GM19025 (cell line): Measurements from ENCODE around the gene ZSWIM6.

Experiments used
- ATAC-seq: cut with Tn5 transposase; IDR thresholded peaks from one replicate; pipeline ENCODE4 v1.9.1; 2021; ENCODE audit warnings: mild to moderate bottlenecking, low read depth, moderate library complexity; ENCODE audit not compliant: unreplicated experiment

Gene ZSWIM6

GRCh38 chr5:61468483-61468865, 136.4 kb downstream of the ZSWIM6 start:
- ATAC-seq: no peak

GRCh38 chr5:61471352-61471751, 139.3 kb downstream of the ZSWIM6 start:
- ATAC-seq: no peak

DNA sequence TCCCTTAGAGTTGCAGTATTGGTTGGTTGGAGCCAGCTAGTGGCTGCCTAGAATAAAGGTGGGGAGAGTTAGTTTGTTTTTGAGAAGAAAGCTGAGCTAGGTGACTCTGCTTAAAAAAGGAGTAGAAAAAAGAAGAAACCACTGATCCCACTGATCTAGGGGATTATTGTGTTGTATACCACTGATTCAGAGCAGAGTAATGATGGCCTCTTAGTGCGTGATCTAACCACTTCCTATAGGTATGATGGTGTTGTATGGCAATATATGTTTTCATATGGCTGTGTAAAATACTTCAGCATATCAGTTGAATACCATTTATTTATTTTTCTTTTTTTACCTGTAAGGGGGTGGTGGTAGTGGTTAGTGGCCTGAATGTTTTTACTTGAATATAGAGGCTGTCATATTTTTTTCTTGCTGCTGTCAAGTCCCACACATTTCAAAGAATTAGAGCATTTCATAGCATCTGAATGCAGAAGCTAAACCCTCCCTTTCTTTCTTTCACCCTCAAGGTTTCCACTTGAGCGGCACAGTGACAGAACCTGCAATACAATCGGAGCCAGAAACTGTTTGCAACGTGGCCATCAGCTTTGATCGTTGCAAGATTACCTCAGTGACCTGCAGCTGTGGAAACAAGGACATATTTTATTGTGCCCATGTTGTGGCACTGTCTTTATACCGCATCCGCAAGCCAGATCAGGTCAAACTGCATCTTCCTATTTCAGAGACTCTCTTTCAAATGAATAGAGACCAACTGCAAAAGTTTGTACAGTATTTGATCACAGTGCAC, 140.3 kb downstream of the ZSWIM6 start:
- no peak for ATAC-seq

GRCh38 chr5:61474746-61475145, 142.7 kb downstream of the ZSWIM6 start:
- no peak for ATAC-seq

DNA sequence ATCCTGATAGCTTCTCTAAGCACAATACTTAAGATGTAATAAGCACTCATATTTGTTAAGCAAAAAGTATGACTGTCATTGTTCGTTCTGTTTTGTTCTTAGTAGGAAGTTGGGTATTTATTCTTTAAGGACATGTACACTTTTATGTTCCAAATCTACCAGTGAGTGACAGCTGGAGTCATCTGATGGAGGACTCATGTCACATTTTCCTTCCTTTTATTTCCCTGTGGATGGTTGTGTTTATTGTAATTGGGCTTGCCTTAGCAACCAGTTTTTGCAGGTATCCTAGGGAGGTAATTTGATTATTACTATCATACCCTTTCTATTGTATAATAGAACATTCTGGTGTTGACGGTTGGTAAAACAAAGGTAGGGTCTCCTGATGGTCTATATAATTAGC, 145.7 kb downstream of the ZSWIM6 start:
- ATAC-seq: no peak

DNA sequence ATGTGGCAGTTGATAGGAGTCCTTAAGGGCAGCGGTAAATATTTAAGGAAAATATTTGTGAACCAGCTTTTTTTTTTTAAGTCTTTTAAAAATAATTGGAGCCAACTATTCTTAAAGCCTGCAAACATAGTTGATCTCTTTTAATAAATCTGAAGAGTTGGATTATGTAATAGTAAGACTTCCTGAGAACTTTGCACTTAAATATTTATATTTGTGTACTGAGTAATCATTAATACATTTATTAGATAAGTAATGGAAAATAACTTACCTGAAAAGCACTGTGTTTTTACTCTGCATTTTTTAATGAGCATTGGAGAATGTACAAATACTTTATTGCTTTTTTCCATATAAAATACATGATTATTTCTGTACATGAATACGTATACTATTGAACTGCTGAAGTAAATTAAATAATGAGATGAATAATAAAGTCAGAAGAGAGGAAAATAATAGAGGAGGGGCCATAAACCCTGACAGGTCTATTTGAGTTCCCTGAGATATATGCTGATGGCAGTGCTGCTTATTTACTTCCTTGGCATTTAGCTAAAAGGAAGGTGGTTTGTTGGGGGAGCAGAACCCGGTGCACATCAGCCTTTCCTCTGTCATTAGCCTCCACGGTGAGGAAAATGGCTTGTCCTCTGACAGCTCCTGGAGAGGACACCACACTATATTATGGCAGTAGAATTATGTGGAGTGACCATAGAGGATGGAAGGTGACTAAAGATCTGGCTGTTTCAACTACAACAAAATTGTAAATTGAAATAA, 148.0 kb downstream of the ZSWIM6 start:
- no peak for ATAC-seq

GRCh38 chr5:61482980-61483379, 150.9 kb downstream of the ZSWIM6 start:
- no peak for ATAC-seq

DNA sequence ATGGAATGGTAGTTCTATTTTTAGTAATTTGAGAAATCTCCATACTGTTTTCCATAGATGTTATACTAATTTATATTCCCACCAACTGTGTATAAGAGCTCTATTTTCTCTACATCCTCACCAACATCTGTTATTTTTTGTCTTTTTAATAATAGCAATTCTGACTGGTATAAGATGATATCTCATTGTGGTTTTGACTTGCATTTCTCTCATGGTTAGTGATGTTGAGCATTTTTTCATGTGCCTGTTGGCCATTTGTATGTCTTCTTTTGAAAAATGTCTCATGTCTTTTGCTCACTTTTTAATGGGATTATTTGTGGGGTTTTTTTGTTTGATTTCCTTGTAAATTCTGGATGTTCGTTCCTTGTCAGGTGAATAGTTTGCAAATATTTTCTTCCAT, 154.4 kb downstream of the ZSWIM6 start:
- ATAC-seq: no peak

- no peak for ATAC-seq
Observed at GRCh38 chr5:61489574-61489973, 157.5 kb downstream of the ZSWIM6 start.

DNA sequence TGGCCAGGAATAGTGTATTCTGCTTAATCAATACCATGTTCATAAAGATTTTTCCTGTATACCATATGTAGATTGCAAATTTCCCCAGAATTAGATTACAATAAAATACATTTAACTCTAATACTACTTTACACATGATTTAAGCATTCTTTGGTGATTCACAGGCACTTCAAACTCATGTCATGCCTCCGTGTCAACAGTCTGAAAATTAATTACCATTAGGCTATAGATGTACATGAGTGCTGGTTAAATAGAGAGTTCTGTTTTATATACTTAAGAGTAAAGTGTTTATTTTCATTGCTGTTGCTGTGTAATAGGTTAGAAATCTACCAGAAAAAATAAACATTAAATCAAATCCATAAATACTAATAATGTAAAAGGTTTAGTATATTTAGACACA, 159.8 kb downstream of the ZSWIM6 start:
- ATAC-seq: no peak

DNA sequence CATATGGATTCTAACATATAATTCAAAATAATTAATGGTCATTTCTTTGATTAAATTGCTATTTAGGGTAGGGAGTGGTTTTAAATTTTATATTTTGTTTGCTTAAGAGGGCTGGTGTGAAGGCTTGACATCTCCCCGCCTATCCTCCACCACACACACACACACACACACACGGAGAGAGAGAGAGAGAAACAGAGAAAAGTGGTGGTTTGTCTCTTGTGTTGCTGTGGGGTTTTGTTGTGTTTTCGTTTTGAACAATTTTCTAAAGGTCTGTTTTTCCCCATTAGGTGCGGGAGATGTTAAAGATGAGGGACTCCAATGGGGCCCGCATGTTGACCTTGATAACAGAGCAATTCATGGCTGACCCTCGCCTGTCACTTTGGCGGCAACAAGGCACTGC, 161.9 kb downstream of the ZSWIM6 start:
- no peak for ATAC-seq

DNA sequence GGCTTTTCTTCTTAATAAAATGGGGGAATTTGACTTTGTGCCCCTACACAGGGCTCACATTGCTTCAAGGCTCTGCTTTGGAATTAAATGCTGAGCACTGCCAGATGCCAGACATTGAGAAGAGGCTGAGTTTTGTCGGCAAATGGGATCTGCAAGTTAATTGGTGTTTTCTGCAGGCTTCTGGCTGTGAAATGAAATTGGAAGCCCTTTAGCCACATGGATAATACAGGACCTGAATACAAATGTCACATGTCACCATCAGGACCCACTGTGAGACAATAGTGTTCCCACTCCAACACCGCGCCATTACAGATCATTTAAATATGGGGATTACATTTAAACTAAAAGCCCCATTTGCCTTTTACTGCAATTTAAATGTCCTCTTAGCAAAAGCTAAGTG, 164.4 kb downstream of the ZSWIM6 start:
- no peak for ATAC-seq

GRCh38 chr5:61496860-61497259, 164.8 kb downstream of the ZSWIM6 start:
- ATAC-seq: no peak

GRCh38 chr5:61498121-61498520, 166.1 kb downstream of the ZSWIM6 start:
- ATAC-seq: no peak

- no peak for ATAC-seq
Observed at GRCh38 chr5:61501971-61502370, 169.9 kb downstream of the ZSWIM6 start.

DNA sequence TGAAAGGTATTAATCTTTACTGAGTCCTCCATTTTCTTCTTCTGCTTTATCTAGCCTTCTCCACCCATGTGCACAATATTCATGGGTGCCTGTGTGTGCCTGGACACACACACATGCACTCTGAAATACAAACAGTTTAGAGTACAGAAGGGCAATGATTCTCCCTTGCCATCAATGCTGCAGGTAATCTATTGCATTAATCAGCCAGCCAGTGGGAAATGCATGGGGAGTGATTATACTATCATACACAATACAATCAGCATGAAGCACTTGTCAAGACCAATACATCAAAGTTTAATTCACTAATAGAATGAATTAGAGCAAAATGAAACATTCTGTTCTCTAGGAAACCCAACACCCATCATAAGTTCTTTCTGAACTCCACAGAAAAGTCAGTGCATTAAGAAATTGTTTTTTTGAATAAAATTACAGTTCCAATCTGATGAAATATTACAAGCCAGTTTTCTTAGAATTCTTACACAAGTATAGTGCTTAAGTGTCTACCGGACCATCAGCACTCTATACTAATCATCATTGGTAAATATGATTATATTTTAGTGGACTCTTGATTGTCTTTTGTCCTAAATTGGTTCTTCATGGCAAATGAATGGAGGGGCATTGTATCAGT, 172.2 kb downstream of the ZSWIM6 start:
- ATAC-seq: no peak

DNA sequence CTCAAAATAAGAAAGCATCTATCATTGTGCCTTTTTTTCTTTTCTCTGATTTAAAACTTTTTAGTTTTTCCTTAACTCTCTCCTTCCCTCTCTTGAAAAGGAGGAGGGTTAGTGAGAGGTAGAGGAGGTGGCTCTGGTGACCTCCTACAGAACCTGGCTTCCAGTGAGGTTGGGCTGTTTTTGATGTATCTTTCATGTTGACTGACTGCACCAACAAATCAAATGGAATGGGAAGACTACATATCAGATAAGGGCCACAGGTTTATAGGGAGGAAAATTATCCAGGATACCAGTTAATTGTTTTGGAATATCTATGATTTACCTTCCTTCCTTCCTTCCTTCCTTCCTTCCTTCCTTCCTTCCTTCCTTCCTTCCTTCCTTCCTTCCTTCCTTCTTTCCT, 173.2 kb downstream of the ZSWIM6 start:
- ATAC-seq: no peak

DNA sequence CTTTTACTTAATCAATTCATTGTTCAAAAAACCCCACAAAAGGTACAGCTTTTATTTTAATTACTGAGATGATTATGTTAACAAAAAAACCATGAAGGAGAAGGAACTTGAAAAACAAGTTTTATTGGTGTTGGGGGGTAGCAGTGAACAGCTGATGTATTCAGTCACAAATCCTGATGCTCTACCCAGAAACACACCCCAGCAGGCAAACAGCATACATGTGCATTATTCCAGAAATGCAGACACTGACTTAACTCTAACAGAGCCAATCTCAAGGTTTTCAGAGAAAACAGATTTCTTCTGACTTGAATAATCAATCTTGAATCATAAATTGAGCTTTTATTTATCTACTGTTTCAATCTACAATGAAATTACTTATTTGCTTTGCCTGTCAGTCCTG, 175.2 kb downstream of the ZSWIM6 start:
- no peak for ATAC-seq

GRCh38 chr5:61516946-61517345, 184.9 kb downstream of the ZSWIM6 start:
- ATAC-seq: no peak

GRCh38 chr5:61519728-61520277, 187.7 kb downstream of the ZSWIM6 start:
- ATAC-seq: no peak

DNA sequence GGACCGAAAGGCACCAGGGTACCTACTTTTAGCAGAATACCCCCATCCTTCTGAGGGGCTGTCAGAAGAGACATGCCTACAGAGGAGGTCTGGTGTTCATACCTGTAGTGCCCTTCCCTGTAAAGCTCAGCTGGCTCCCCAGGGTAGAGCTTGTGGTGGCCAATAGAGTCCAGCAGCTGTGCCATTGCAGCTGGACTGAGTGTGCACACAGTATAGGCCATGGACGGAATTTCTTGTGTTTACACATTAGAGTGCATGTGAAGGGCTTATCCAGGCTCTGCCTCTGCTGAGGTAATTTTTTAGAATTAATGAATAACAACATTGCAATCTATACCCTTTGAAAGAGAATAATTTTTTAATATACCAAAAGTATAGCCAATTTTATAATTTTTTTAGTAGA, 191.0 kb downstream of the ZSWIM6 start:
- no peak for ATAC-seq
